ENCODE results near the gene MCM3AP.

MCM3AP gene

DNA sequence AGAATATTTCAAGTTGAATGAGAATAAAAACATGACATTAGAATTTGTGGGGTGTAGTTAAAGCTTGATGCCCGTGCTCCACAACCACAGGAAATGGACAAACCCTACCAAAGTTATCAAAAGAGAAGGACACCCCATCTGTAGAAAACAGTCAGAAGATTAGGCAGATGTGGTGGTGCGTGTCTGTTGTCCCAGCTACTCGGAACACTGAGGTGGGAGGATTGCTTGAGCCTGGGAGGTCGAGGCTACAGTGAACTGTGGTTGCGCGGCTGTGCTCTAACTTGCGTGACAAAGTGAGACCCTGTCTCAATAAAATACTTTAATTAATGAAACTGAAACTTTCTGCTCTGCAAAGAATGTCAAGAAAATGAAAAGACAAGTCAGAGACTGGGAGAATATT lies 99.7 kb downstream of the MCM3AP start:
- no peak overlapping the region for H3K27ac ChIP-seq

More for the DNA sequence above, 99.7 kb downstream of the MCM3AP start:
- H3K27me3 ChIP-seq (replicated peaks) = no peaks in the 10 kb centered on the region
- in situ Hi-C loops (cut with HindIII; ENCODE audit: low pct_ligation_motif_present, low sequenced_read_pairs) = no loop called here
- H3K36me3 ChIP-seq (replicated peaks) = peaks cover 8% of the 10 kb centered on the region
- TF ChIP-seq, protein P1, sequence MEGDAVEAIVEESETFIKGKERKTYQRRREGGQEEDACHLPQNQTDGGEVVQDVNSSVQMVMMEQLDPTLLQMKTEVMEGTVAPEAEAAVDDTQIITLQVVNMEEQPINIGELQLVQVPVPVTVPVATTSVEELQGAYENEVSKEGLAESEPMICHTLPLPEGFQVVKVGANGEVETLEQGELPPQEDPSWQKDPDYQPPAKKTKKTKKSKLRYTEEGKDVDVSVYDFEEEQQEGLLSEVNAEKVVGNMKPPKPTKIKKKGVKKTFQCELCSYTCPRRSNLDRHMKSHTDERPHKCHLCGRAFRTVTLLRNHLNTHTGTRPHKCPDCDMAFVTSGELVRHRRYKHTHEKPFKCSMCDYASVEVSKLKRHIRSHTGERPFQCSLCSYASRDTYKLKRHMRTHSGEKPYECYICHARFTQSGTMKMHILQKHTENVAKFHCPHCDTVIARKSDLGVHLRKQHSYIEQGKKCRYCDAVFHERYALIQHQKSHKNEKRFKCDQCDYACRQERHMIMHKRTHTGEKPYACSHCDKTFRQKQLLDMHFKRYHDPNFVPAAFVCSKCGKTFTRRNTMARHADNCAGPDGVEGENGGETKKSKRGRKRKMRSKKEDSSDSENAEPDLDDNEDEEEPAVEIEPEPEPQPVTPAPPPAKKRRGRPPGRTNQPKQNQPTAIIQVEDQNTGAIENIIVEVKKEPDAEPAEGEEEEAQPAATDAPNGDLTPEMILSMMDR (IDR thresholded peaks at IDR 0.05; ENCODE audit: low read depth, low read length, missing control alignments) = no peak
- no peak for DNase-seq
- no peak overlapping the region for H3K4me3 ChIP-seq (ENCODE audit: low read depth, low read length)
